AML-193 (cell line): ENCODE data around the gene SCG5.

Experiments used
- DNase-seq, 2 experiments: peaks; one replicate each; lab custom pipeline; 2025; lab: John Stamatoyannopoulos, UW

SCG5 gene

DNA sequence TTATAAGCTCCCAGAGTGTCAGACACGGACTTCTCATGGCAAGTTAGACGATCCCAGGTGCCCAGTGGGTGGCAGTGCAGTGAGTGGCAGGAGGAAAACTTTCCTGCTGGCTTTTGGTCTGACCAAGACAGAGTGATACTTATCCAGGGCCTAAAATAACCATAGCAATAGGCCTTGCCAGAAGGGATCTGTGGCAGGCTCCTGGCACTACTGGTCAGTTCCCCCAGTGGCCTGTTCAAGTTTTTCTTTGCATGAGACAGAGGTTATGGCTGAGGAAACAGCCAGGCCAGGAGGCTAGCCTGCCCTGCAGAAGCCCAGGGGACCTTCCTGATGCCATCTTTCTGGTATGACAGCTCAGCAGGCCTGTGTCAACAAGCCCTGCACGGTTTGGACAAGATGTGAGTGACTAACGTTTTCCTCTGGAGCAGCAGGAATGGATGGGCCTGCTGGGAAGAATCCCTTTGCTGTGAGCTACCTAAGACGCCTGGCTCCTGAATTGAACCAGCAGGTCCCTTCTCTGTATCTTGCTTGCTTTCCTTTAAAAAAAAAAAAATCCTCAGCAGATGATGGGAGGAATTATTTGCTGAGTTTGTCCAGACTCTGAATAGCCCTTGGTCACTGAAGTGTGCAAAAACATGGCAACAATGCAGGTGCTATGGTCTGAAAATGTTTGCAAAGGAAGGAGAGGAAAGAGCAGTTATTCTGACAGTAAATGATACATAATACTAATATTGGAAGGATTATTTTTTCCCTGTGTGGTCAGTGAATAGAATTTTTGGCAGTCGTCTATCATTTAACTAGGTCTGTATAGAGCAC is 18.0 kb downstream of the SCG5 start:
- no peak for DNase-seq

DNA sequence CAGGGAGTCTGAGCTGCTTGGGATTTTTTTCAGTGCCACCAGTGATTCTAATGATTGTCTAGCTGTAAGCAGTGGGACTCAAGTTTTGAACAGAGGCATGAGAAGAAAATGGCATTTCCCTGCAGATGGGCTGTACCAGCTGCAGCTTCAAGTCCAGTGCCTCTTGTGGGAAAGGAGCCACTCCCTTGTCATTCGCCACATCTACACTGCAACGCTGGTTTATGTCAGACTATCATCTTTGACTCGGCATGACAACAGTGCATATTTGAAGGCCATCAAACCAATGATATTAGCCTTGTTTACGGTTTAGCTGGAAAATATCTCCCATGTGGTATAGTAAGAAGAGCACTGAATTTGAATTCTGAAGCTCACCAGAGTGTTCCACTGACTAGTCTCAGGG is 22.2 kb downstream of the SCG5 start:
- no peak for DNase-seq

GRCh38 chr15:32664796-32665195 is 23.3 kb downstream of the SCG5 start:
- no peak for DNase-seq

GRCh38 chr15:32667321-32667720 is 25.8 kb downstream of the SCG5 start:
- no peak for DNase-seq

GRCh38 chr15:32668942-32669341 is 27.4 kb downstream of the SCG5 start:
- no peak for DNase-seq

DNA sequence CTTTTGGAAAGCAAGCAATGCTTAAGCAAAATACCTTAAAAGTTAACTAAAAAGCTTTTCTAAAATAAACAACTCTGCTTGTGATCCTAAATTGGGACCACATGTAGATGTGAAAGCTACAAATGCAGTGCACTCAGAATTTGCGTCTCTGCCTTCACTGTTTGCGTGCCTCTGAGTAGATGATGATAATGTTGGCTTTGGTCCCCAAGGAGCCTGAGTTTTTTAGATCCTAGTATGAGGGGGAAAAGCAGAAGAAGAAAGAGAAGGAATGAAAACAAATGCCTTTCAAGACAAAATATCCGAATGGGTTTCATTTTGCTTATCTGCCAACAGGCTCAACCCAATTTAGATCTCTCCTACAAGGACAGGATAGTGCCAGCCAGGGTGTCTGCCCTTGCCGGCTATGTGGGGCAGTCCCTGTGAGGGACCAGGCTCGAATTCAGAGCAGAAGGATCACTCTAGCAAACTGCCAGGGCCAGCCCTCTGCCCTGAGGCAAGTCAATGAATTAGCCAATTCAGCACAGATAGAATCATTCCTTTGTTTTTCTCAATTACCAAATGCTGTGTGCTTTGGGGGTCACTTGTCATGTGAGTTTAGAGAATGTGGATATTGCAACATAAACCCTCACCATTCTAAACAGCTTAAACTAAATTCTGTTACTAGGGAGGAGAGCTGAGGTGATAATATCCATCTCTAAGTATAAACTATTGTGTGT is 28.5 kb downstream of the SCG5 start:
- DNase-seq: no peak

DNA sequence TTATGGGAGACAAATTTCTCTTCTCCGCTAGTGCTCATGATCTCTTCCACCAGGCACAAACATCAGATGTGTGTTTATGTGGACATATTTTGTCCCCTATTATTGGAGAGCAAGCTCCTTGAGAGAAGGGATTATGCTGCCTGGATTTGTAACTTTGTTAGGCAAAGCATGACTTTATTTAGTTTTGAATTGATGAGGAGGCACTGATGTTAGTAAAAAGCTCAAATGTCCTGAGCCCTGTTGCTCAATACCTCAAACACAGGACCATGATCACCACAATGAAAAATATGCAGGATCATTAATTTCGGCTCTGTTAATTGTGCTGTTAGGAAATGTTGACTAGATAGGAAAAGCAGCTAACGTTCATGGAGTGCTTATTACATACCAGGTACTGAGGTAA is 29.1 kb downstream of the SCG5 start:
- DNase-seq: no peak

DNA sequence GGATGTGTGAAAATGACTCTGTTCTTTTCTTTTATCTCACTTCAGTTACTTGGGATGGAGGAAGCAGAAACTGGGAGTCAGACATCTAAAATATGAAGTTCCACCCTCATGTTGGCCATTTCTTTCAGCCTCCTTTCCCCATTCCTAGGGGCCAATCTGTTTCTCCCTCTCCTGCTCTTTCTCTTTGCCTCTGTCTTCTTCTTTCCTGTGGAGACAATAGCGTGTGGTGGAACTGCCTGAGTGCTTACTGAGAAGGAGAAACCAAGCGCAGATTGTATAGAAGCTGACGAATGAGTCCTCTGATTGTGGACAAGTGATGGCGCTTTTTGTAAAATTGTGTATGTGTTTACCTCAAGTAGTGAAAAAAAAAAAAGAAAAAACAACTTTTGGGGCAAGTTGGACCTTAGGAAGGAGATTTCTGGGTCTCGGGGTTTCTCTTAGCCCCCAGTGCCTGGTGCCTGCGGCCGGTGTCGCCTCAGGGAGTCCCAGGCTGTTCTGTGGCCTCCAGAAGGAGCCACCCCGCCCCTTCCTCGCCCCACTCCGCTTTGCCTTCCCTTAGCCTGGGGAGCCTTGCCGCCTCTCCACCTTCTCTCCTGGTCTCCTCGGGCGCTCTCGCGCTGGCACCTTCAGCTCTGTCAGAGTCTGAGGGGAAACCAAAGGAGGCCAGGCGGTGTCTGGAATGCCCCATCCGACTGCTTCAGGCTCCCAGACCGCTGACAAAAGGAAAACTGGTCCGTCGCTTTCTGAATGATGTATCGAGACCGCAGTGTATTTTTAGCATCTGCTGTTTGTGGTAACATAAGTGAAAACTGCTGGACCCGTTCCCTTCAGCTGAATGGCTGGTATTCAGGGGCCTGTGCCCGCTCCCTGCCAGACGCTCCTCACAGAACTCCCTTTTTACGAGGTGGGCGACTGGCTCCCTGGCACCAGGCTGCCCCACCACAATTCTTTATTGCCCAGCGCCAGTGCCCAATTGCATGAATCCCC is 30.1 kb downstream of the SCG5 start:
- no peak for DNase-seq

DNA sequence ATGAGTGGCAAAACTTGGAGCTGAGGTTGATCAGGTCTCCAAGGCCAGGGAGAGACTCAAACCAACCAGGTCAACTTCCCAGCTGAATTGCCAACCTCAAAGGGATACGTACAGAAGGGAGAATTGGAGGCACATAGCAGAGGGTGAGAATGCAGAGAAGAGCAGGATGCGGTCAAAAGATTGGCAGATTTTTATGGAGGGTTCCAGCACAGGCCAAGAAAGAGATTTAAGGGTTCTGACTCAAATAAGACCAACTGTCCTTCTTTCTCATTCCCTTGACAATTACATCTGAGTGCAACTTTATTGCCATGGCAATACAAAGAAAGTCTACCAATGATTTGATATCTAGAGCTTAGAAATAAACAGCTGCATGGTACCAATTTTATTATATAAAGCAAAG is 33.2 kb downstream of the SCG5 start:
- DNase-seq: no peak

- DNase-seq: peak in 1 of 2 experiments; percentile 1
Observed at GRCh38 chr15:32675466-32675865, 34.0 kb downstream of the SCG5 start.

DNA sequence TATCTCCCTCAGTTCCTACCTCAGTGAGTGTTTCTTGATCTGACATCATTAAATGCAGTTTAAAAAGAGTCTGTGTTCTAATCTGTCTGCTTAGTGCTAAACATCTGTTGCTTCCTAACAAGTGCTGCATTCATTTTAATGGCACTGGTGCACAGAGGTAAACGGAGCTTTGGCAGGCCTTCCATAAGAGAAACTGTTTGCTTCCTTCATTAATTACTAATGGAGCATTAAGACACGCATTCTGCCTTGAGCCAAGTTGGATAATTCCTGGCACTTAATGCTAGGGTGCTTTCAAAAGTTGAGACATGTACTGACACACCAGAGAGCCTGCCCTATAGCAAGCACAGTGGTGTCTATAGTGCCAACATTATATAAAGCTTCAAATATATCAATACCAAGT is 34.7 kb downstream of the SCG5 start:
- no peak for DNase-seq

GRCh38 chr15:32677238-32677750 is 35.8 kb downstream of the SCG5 start:
- DNase-seq: no peak

DNA sequence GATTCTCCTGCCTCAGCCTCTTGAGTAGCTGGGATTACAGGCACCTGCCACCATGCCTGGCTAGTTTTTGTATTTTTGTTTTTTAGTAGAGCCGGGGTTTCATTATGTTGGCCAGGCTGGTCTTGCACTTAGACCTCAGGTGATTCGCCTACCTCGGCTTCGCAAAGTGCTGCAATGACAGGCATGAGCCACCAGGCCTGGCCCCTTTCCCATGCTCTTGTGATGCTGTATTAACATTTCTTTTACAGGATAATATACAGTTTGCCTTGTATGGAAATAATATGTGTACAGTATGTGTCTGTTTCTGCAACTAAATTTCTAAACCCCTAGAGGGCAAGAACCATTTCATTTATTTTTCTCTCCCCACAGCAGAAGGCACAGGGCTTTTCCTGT is 37.8 kb downstream of the SCG5 start:
- no peak for DNase-seq

DNA sequence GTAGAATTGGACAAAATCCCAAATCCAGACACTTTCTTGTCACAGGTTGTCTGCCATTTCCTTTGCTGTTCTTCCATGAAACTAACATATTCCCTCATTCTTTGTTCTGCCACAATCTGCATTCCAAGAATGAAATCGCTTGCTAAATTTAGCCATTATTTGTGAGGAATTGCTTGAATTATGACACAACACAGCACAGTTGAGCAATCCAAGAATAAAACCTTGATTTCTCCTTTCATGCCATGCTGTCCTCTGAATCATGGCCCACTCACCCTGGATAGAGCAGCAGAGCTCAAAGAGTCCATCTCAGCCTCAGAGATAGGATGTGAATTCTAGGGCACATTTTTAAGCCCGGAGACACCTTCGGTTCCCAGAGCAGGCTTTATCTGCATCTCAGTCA is 41.1 kb downstream of the SCG5 start:
- DNase-seq: no peak

DNA sequence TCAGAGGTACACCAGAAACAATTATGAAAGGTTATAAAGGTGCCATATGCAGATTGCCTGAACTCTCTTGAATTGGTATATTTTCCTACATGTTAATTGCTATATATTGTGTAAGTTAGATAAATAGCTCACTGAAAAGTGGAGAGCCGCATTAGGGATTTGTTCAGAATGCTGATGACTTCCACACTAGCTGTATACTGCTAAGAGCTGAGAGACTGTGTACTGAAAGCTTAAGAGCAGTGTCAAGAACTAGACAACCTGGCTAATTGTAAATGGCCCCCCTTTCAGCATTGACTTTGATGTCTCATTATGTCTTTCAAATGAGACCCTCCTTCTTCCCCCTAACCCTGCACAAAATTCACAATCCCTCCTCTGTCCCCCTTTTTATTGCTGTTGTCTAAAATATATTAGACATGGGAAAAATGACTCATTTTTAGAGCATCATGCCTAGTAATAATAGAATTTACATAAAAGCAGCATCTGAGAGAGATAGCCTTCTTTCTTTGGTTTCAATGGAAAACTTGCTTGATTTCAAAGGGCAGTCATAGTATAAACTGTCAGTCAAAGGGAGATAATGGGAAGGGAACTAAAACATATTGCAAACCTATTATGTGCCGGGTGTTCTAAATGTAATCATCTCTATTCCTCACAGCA is 41.6 kb downstream of the SCG5 start:
- DNase-seq: no peak

- peak; percentile 53 to 54 for DNase-seq
Observed at GRCh38 chr15:32683906-32684584, 42.5 kb downstream of the SCG5 start.

DNA sequence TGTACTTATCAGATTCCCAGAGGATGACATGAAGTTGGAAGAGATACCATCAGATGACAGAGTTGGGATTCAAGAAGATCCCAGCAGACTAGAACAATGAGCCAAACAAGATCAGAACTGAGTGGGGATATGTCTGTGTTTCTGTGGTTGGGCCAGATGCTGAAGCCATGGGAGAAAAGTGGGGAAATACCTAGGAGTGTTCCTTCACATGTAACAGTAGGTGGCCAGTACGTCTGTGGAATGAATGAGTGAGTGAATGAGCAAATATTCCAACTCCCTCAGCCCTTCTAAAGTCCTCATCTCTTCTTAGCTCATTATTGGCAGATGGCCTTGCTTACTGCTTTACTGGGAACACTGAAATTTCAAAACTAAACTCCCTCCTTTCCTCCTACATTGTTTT is 44.1 kb downstream of the SCG5 start:
- no peak for DNase-seq

GRCh38 chr15:32687556-32687955 is 46.0 kb downstream of the SCG5 start:
- DNase-seq: no peak

GRCh38 chr15:32688151-32688639 is 46.7 kb downstream of the SCG5 start:
- no peak for DNase-seq

DNA sequence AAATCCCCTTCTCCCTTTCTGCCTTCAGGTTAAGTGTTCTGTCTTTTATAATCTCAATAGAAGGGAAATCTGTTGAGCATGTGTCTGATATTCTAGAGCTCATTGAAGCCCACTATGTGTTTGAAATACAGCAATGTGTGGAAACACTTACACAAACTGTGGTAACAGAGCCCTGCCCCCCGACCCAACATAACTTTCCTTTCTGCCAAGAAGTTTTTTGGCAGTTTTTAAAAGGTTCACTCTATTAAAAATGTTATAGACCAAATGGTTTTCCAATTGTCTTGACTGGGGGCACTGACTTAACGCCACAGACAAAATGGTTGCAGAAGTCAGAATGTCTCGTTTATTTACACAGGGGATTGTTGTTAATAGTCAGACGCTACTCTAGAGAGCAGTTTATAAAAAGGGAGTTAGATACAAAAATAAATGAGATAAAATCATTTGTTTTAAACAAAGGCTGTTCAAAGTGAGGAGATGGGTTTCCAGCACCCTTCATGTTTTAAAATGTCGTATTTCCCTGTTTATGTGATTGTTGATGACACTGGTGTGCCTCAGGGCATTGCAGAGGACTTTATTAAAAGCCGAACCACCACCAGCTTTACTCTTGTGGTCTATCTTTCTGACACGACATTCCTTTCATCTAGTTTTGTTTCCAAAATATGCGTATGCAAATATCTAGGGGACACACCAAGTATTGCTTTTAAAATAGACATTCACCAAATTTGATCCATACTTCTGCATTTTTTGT is 49.6 kb downstream of the SCG5 start:
- DNase-seq: no peak
